Testis (tissue), 2 donors: ENCODE data around the gene FMO2.

Source experiments
- POLR2A ChIP-seq: fragments of 450-650 bp; IDR thresholded peaks from one replicate; pipeline ENCODE4 v1.6.1; 2017; ENCODE audit warnings: antibody characterized with exemption, mild to moderate bottlenecking, moderate library complexity
- TF ChIP-seq, protein P1 (sequence below), 3 experiments: fragments of 450-650 bp in 2 of 3; fragments of 200-600 bp in 1 of 3; sonication (generic) in 1 of 3; IDR thresholded peaks; one replicate each; pipeline ENCODE4 v1.5.1; 2016 to 2019; ENCODE audit warnings: antibody characterized with exemption in 3 of 3, mild to moderate bottlenecking in 2 of 3, moderate library complexity in 1 of 3

DNA sequence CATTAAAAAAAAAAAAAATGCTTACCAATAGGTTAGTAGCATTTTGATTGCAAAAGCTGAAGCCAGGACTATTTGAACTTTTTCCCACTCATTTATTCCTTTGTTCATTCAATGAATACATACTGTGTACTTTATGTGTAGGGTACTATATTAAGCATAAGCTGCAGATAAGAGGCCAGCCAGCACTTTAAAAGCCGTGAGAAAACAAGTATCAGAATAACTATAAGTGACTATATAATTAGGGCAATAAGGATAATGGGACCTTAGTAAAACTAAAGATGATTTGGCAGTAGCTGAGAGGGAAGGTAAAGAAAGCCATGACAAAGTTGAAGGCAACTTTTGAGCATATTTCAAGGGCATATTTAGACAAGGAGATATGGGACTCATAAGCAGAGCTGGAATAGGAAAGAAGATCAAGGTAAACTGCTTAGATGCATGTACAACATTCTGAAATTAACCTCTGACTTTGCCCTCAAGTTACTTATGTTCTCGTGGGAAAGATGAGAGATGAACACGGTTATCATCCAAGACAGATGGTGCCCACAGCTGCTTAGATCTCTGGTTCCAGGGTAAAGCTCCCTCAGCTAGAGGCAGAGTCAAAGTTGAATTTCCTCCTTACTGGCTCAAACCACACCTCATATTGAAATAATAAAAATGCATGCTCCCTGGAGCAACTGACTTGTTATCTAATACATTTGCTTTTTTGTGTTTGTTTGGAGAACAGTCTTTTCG is 44.0 kb upstream of the FMO2 start:
- TF ChIP-seq, protein P1, sequence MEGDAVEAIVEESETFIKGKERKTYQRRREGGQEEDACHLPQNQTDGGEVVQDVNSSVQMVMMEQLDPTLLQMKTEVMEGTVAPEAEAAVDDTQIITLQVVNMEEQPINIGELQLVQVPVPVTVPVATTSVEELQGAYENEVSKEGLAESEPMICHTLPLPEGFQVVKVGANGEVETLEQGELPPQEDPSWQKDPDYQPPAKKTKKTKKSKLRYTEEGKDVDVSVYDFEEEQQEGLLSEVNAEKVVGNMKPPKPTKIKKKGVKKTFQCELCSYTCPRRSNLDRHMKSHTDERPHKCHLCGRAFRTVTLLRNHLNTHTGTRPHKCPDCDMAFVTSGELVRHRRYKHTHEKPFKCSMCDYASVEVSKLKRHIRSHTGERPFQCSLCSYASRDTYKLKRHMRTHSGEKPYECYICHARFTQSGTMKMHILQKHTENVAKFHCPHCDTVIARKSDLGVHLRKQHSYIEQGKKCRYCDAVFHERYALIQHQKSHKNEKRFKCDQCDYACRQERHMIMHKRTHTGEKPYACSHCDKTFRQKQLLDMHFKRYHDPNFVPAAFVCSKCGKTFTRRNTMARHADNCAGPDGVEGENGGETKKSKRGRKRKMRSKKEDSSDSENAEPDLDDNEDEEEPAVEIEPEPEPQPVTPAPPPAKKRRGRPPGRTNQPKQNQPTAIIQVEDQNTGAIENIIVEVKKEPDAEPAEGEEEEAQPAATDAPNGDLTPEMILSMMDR (IDR thresholded peaks at IDR 0.05): no peak
- no peak for TF ChIP-seq POLR2A
